Breast epithelium (tissue), 3 donors: Measurements from ENCODE around the gene CHSY1.

Experiments
- POLR2A ChIP-seq: fragments of 450-650 bp; IDR thresholded peaks from one replicate; pipeline ENCODE4 v1.6.1; 2016; ENCODE audit warnings: antibody characterized with exemption, mild to moderate bottlenecking, moderate library complexity
- TF ChIP-seq, protein P1 (sequence below), 3 donors: fragments of 450-650 bp; IDR thresholded peaks; one replicate each; pipeline ENCODE4 v1.5.1; 2016 to 2017; ENCODE audit warnings: antibody characterized with exemption in 3 of 3, mild to moderate bottlenecking in 3 of 3, moderate library complexity in 3 of 3

DNA sequence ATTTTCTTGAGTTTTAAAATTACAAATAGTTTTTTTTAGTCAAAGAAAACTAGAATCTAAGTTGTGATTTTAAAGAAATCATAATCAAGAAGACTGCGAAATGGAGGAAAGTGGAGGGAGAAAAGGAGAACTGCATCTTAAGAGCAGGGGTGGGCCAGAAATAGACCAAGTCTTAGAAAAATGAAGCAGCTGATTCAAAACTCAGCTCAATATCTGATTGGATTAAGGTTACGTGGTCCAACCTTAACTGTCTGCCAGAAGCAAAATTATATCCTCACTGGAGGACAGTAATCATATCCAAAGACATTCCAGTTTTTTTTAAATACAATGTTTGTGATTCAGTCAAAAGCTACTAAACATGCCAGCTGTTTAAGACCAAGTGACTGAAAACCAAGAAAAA lies 41.4 kb downstream of the CHSY1 start:
- TF ChIP-seq, protein P1, sequence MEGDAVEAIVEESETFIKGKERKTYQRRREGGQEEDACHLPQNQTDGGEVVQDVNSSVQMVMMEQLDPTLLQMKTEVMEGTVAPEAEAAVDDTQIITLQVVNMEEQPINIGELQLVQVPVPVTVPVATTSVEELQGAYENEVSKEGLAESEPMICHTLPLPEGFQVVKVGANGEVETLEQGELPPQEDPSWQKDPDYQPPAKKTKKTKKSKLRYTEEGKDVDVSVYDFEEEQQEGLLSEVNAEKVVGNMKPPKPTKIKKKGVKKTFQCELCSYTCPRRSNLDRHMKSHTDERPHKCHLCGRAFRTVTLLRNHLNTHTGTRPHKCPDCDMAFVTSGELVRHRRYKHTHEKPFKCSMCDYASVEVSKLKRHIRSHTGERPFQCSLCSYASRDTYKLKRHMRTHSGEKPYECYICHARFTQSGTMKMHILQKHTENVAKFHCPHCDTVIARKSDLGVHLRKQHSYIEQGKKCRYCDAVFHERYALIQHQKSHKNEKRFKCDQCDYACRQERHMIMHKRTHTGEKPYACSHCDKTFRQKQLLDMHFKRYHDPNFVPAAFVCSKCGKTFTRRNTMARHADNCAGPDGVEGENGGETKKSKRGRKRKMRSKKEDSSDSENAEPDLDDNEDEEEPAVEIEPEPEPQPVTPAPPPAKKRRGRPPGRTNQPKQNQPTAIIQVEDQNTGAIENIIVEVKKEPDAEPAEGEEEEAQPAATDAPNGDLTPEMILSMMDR (IDR thresholded peaks at IDR 0.05), result no peak
- no peak for TF ChIP-seq POLR2A
